ENCODE results near the gene ADAMTS13. TPM values are rescaled to one million over a fixed set of nuclear protein-coding genes. Genes with fewer than 3 reads are reported as not detected.

The ADAMTS13 gene
- total and polyA plus RNA-seq, 2 donors (not counting 3 experiments of a cell fraction or from before 2014, with no cell fraction given), result 1.5 to 2.5 TPM

GRCh38 chr9:133424187-133424586 lies 2.0 kb downstream of the ADAMTS13 start:
- dilution Hi-C loops (cut with MboI; ENCODE audit: extremely low pct_ligation_motif_present, low sequenced_read_pairs), result no loop called here
- H3K27ac ChIP-seq (ENCODE audit: insufficient read depth, low read depth, low read length), result no peak overlapping the region
- no peaks in the 10 kb centered on the region for H3K9me1 ChIP-seq (replicated peaks; ENCODE audit: control insufficient read depth, extremely low read depth, insufficient read depth, low read length)
- ChIA-PET CTCF (no interaction called here), POLR2A (no interaction called here)
- H3K27me3 ChIP-seq (ENCODE audit: control insufficient read depth in 2 of 2, insufficient read depth in 2 of 2, low read length in 2 of 2), result peaks cover 9 to 13% of the 10 kb centered on the region in 2 experiments
- H4K20me1 ChIP-seq (replicated peaks; ENCODE audit: control insufficient read depth, extremely low read depth, insufficient read depth, low read length), result no peaks in the 10 kb centered on the region
- no peak overlapping the region for H3K4me3 ChIP-seq (replicated peaks in 1 of 3; ENCODE audit: insufficient read depth in 1 of 3, low read depth in 1 of 3, low read length in 3 of 3)
- no peak for TF ChIP-seq GATA2 (IDR thresholded peaks at IDR 0.05; ENCODE audit: insufficient read depth, insufficient read length, low read depth, low read length)
- no peak for TF ChIP-seq MYC (IDR thresholded peaks at IDR 0.05; ENCODE audit: low read depth, low read length)
- TF ChIP-seq POLR2A (IDR thresholded peaks at IDR 0.05; ENCODE audit: low read depth, low read length), result no peak
- TF ChIP-seq EZH2 (IDR thresholded peaks at IDR 0.05; ENCODE audit: borderline replicate concordance, low read depth, low read length, severe bottlenecking), result no peak
- TF ChIP-seq POLR2AphosphoS5 (IDR thresholded peaks at IDR 0.05; ENCODE audit: insufficient read depth, low read depth, low read length), result no peak
- TF ChIP-seq FOS (IDR thresholded peaks at IDR 0.05; ENCODE audit: borderline replicate concordance, insufficient read depth, low read length), result no peak
- no peak for TF ChIP-seq CTCF (IDR thresholded peaks at IDR 0.05; ENCODE audit: extremely low read depth in 1 of 2, insufficient read depth in 1 of 2, low read depth in 1 of 2, low read length in 2 of 2)
- TF ChIP-seq JUN (IDR thresholded peaks at IDR 0.05; ENCODE audit: borderline replicate concordance, insufficient read depth, insufficient read length, low read depth), result no peak
- TF ChIP-seq MAX (IDR thresholded peaks at IDR 0.05; ENCODE audit: insufficient read depth, insufficient read length), result no peak
- no peaks in the 10 kb centered on the region for H3K79me2 ChIP-seq (ENCODE audit: control insufficient read depth, insufficient read depth, low read length)
- no peak overlapping the region for H2AFZ ChIP-seq (ENCODE audit: low read depth, low read length)
- intact Hi-C loops (cut with micrococcal nuclease), result no loop called here
- H3K36me3 ChIP-seq (ENCODE audit: control insufficient read depth in 2 of 2, extremely low read depth in 1 of 2, insufficient read depth in 2 of 2, low read length in 2 of 2), result no peaks in the 10 kb centered on the region
- H3K4me1 ChIP-seq (ENCODE audit: control insufficient read depth, extremely low read depth, insufficient read depth, low read length), result no peaks in the 10 kb centered on the region
- H3K9ac ChIP-seq (replicated peaks; ENCODE audit: extremely low read depth, insufficient read depth, low read length), result no peak overlapping the region
- H3K9me3 ChIP-seq (replicated peaks; ENCODE audit: control insufficient read depth, insufficient read depth, low read length), result no peaks in the 10 kb centered on the region
- no peak for FAIRE-seq
- BruUV-seq (replicated peaks), result no TSS peak
- DNase-seq (ENCODE audit: low read depth, low spot score), result no peak
- H3K4me2 ChIP-seq (ENCODE audit: insufficient read depth, low read length), result no peak overlapping the region

Measured in endothelial cell of umbilical vein (primary cell).